H1 (cell line): ENCODE results near the gene NAA38. TPM values are rescaled to one million over a fixed set of nuclear protein-coding genes. Genes with fewer than 3 reads are reported as not detected.

ENCODE experiments used
- CTCF ChIA-PET: fragments of 300-600 bp; sonication (Branson Sonifier 250); formaldehyde crosslinking; loops from one replicate; lab custom pipeline; 2021; ENCODE audit not compliant: partially characterized antibody; lab: Charles Lee
- POLR2A ChIA-PET: fragments of 300-600 bp; sonication (Branson Sonifier 250); formaldehyde crosslinking; loops from one replicate; lab custom pipeline; 2021; ENCODE audit warnings: inconsistent platforms; ENCODE audit not compliant: partially characterized antibody; lab: Charles Lee
- DNase-seq, 2 experiments: peaks; one replicate each; pipeline versions ENCODE4 v3.0.0 to v3.0.0-alpha.2; 2010 to 2022; ENCODE audit warnings: low spot score in 2 of 2, low read depth in 1 of 2, mixed read lengths in 1 of 2
- FAIRE-seq: peaks from 2 replicates; lab custom pipeline; 2011; peaks lifted over from hg19 to GRCh38; lab: Jason Lieb, UNC
- H2AFZ ChIP-seq: 2 replicates; pipeline ENCODE4 v1.8.1; 2012; ENCODE audit warnings: low read length, inconsistent platforms
- H2AK5ac ChIP-seq: 2 replicates; pipeline ENCODE4 v1.6.1; 2013; ENCODE audit warnings: low read depth, low read length
- H2BK120ac ChIP-seq: replicated peaks from 2 replicates; pipeline ENCODE3; 2013; ENCODE audit warnings: low read depth, low read length, inconsistent platforms
- H2BK12ac ChIP-seq: 2 replicates; pipeline ENCODE4 v1.6.1; 2013; ENCODE audit warnings: low read depth, low read length
- H2BK15ac ChIP-seq: 2 replicates; pipeline ENCODE4 v1.6.1; 2013; ENCODE audit warnings: low read length
- H2BK20ac ChIP-seq: 2 replicates; pipeline ENCODE4 v1.6.1; 2013; ENCODE audit warnings: low read length
- H2BK5ac ChIP-seq: 2 replicates; pipeline ENCODE4 v1.6.1; 2013; ENCODE audit warnings: low read depth, low read length
- H3K14ac ChIP-seq: 2 replicates; pipeline ENCODE4 v1.6.1; 2013; ENCODE audit warnings: inconsistent platforms; ENCODE audit not compliant: insufficient read length
- H3K18ac ChIP-seq: 2 replicates; pipeline ENCODE4 v1.6.1; 2013; ENCODE audit warnings: low read length; ENCODE audit errors: extremely low read depth
- H3K23ac ChIP-seq: 2 replicates; pipeline ENCODE4 v1.6.1; 2013; ENCODE audit warnings: inconsistent platforms; ENCODE audit not compliant: insufficient read length
- H3K23me2 ChIP-seq: 2 replicates; pipeline ENCODE4 v1.6.1; 2013; ENCODE audit warnings: low read depth, low read length
- H3K27ac ChIP-seq: 2 replicates; pipeline ENCODE4 v1.6.1; 2011; ENCODE audit warnings: low read depth, low read length, inconsistent platforms
- H3K27me3 ChIP-seq, 4 experiments: replicated peaks in 1 of 4; 1 replicate in 1 of 4; 2 replicates in 3 of 4; pipeline versions ENCODE4 v1.6.1 to v1.8.1; 2011 to 2013; ENCODE audit warnings: low read length in 3 of 4, mild to moderate bottlenecking in 3 of 4, inconsistent platforms in 2 of 4, mixed read lengths in 2 of 4, moderate library complexity in 1 of 4; ENCODE audit not compliant: control insufficient read depth in 3 of 4, insufficient read depth in 3 of 4; ENCODE audit errors: extremely low read depth in 1 of 4
- H3K36me3 ChIP-seq, 4 experiments: 2 replicates each; pipeline versions ENCODE4 v1.6.1 to v1.8.1; 2011 to 2013; ENCODE audit warnings: mild to moderate bottlenecking in 4 of 4, low read length in 3 of 4, moderate library complexity in 2 of 4, control low read depth in 1 of 4, inconsistent platforms in 1 of 4; ENCODE audit not compliant: insufficient read depth in 4 of 4, control insufficient read depth in 2 of 4
- H3K4ac ChIP-seq: replicated peaks from 2 replicates; pipeline ENCODE3; 2013; ENCODE audit warnings: low read length, low read depth, mixed read lengths, inconsistent platforms; ENCODE audit not compliant: insufficient read length
- H3K4me1 ChIP-seq, 4 experiments: replicated peaks in 1 of 4; 1 replicate in 1 of 4; 2 replicates in 3 of 4; pipeline versions ENCODE4 v1.6.1 to v1.8.1; 2011 to 2013; ENCODE audit warnings: low read length in 3 of 4, inconsistent platforms in 2 of 4, mixed read lengths in 1 of 4; ENCODE audit not compliant: insufficient read depth in 4 of 4, control insufficient read depth in 3 of 4
- H3K4me2 ChIP-seq, 2 experiments: 2 replicates each; pipeline versions ENCODE4 v1.6.1 to v1.8.1; 2011 to 2013; ENCODE audit warnings: low read depth in 2 of 2, low read length in 2 of 2, control low read depth in 1 of 2, inconsistent platforms in 1 of 2, mild to moderate bottlenecking in 1 of 2; ENCODE audit not compliant: insufficient read depth in 1 of 2
- H3K4me3 ChIP-seq, 4 experiments: fragments of 200-600, 300-600 bp in 1 of 4; sonication (generic), shearing (Covaris generic), sonication (Bioruptor Twin) in 1 of 4; 2 replicates each; pipeline versions ENCODE4 v1.5.1 to v1.8.1; 2011 to 2016; ENCODE audit warnings: low read length in 4 of 4, low read depth in 3 of 4, control low read depth in 2 of 4, inconsistent platforms in 2 of 4, mild to moderate bottlenecking in 2 of 4, mixed read lengths in 1 of 4, moderate library complexity in 1 of 4; ENCODE audit not compliant: insufficient read depth in 2 of 4; ENCODE audit errors: extremely low read depth in 1 of 4
- H3K56ac ChIP-seq: replicated peaks from 2 replicates; pipeline ENCODE3; 2013; ENCODE audit warnings: low read depth, mild to moderate bottlenecking, mixed read lengths, low read length, inconsistent platforms; ENCODE audit not compliant: insufficient read length
- H3K79me1 ChIP-seq: 2 replicates; pipeline ENCODE4 v1.6.1; 2013; ENCODE audit warnings: low read depth, low read length, control low read depth
- H3K79me2 ChIP-seq, 2 experiments: 2 replicates each; pipeline versions ENCODE4 v1.6.1 to v1.8.1; 2012 to 2013; ENCODE audit warnings: low read length in 2 of 2, mild to moderate bottlenecking in 2 of 2, inconsistent platforms in 1 of 2; ENCODE audit not compliant: insufficient read depth in 2 of 2, control insufficient read depth in 1 of 2
- H3K9ac ChIP-seq, 4 experiments: replicated peaks in 1 of 4; 1 replicate in 1 of 4; 2 replicates in 3 of 4; pipeline versions ENCODE4 v1.6.1 to v1.8.1; 2011 to 2013; ENCODE audit warnings: low read depth in 3 of 4, low read length in 3 of 4, control low read depth in 2 of 4, mild to moderate bottlenecking in 2 of 4, moderate library complexity in 2 of 4, inconsistent platforms in 1 of 4; ENCODE audit errors: extremely low read depth in 1 of 4
- H3K9me3 ChIP-seq, 2 experiments: 2 replicates each; pipeline versions ENCODE4 v1.6.1 to v1.8.1; 2012 to 2013; ENCODE audit warnings: mild to moderate bottlenecking in 2 of 2, moderate library complexity in 2 of 2, control low read depth in 1 of 2, inconsistent platforms in 1 of 2, low read depth in 1 of 2, low read length in 1 of 2, mixed read lengths in 1 of 2; ENCODE audit not compliant: insufficient read depth in 2 of 2
- H4K20me1 ChIP-seq, 2 experiments: replicated peaks in 1 of 2; 2 replicates each; pipeline versions ENCODE3 to v1.8.1; 2011 to 2013; ENCODE audit warnings: inconsistent platforms in 2 of 2, low read length in 2 of 2, mild to moderate bottlenecking in 1 of 2; ENCODE audit not compliant: insufficient read depth in 2 of 2, control insufficient read depth in 1 of 2
- H4K5ac ChIP-seq: 2 replicates; pipeline ENCODE4 v1.6.1; 2013; ENCODE audit warnings: low read length, low read depth, mixed read lengths, inconsistent platforms; ENCODE audit not compliant: insufficient read length
- H4K8ac ChIP-seq: 2 replicates; pipeline ENCODE4 v1.8.0; 2013; ENCODE audit warnings: mild to moderate bottlenecking, moderate library complexity, low read length, inconsistent platforms; ENCODE audit not compliant: insufficient read depth; ENCODE audit errors: extremely low read depth
- H4K91ac ChIP-seq: replicated peaks from 2 replicates; pipeline ENCODE3; 2013; ENCODE audit warnings: low read length, mixed read lengths, inconsistent platforms; ENCODE audit not compliant: insufficient read length
- CEBPB ChIP-seq: IDR thresholded peaks from 2 replicates; pipeline ENCODE4 v1.6.1; 2012; ENCODE audit warnings: low read depth, low read length
- EZH2 ChIP-seq: fragments of 200-600 bp; sonication (generic); IDR thresholded peaks from 2 replicates; pipeline ENCODE4 v1.7.1; 2012; ENCODE audit warnings: low read depth, mild to moderate bottlenecking, moderate library complexity, low read length, inconsistent platforms; ENCODE audit not compliant: severe bottlenecking
- POU5F1 ChIP-seq: IDR thresholded peaks from 2 replicates; pipeline ENCODE4 v1.6.1; 2011; ENCODE audit warnings: low read depth, mild to moderate bottlenecking, low read length, moderate library complexity
- RNF2 ChIP-seq: fragments of 200-900, 300-1000 bp; sonication (generic); IDR thresholded peaks from 2 replicates; pipeline ENCODE4 v1.7.1; 2016; ENCODE audit warnings: borderline replicate concordance, low read depth, mild to moderate bottlenecking, antibody characterized with exemption, low read length; ENCODE audit not compliant: poor library complexity, severe bottlenecking; ENCODE audit errors: missing control alignments
- SIN3A ChIP-seq, 2 experiments: IDR thresholded peaks in 1 of 2; conservative IDR thresholded peaks in 1 of 2; 2 replicates each; pipeline ENCODE4 v1.6.1; 2011 to 2012; ENCODE audit warnings: low read length in 2 of 2, improper control_type of control experiment in 1 of 2, low read depth in 1 of 2, mild to moderate bottlenecking in 1 of 2
- TAF1 ChIP-seq: IDR thresholded peaks from 2 replicates; pipeline ENCODE4 v1.6.1; 2011; ENCODE audit warnings: mild to moderate bottlenecking, low read depth, low read length
- WGBS, 2 experiments: shearing (Covaris generic) in 1 of 2; methylation state at CpG; one replicate each; pipeline versions ENCODE4 v1.1.6 to v1.1.7; 2013 to 2015; ENCODE audit warnings: low lambda C conversion rate in 2 of 2, mixed read lengths in 2 of 2, inconsistent platforms in 1 of 2, low coverage in 1 of 2, missing lambda C conversion rate in 1 of 2; ENCODE audit not compliant: insufficient replicate concordance in 2 of 2, insufficient coverage in 1 of 2, insufficient read length in 1 of 2; ENCODE audit errors: extremely low coverage in 1 of 2, missing lambda C conversion rate in 1 of 2; 5-methylcytosine and 5-hydroxymethylcytosine counted together
- polyA plus RNA-seq, 7 experiments: library from polyadenylated mRNA; depleted of rRNA in 3 of 7; stranded (reverse) in 5 of 7; unstranded in 2 of 7; fragments of >200 nt in 5 of 7; fragments of 200-250 nt in 2 of 7; gene quantifications; 1 replicate in 5 of 7; 2 replicates in 1 of 7; 4 replicates in 1 of 7; pipeline versions ENCODE4 v1.2.1 to v1.2.3, GENCODE V29; 2011 to 2013; ENCODE audit warnings: missing spikeins in 2 of 7, mixed read lengths in 2 of 7
- total RNA-seq: library from RNA; stranded (reverse); fragmentation: NEBNext Ultra II Directional; extraction: Animal tissue kit (Norgen Biotek cat#: 25700); gene quantifications from 2 replicates; pipeline ENCODE4 v1.2.1, GENCODE V29; 2021
- TF ChIP-seq, protein P1 (sequence below): IDR thresholded peaks from 2 replicates; pipeline ENCODE4 v1.6.1; 2012; ENCODE audit warnings: inconsistent platforms

Gene NAA38
- total and polyA plus RNA-seq, 2 of the 8 experiments (the other 6 are each of a cell fraction or from before 2014, with no cell fraction given), result 30.2 to 109 TPM

DNA sequence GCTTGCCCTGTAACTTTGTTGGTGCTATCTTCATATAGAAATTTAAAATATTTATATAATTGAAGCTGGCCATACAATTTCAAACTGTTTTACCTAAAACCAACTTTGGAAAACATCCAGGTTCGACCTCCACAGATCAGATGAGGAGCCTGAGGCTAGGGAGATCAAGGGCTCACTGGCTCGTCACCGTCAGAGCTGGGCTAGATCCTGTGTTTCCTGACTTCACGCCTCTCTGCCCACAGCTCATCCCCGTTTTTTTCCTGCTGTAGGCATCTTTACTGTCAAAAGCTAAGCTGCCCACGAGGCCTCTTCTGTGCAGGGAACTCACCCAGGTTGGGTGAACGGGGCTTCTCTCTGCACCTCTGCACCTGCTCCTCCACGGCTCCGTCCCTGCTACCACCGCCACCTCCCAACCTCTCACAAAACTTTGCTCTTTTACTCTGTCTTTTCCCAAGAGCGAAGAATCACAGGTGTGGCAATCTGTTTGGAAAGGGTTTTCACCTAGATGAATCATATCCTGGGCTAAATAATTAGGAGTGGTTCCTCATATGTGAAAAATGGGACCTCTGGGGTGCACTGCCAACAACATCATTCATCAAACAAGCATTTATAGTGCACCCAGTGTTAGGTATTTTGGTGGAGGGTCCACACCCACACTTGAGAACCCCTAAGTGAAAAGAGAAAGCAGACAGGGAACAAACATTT is 48.1 kb downstream of the NAA38 start:
- no peak overlapping the region for H2AK5ac ChIP-seq
- no peak overlapping the region for H3K4me2 ChIP-seq
- ChIA-PET POLR2A (no interaction called here), CTCF (interaction anchor here (0.9 to 1.5 kb wide), 5 partner anchors 10 to 72 kb away, joined by 3 to 6 read pairs (median 4); no protein-coding TSS in a partner anchor)
- H3K23ac ChIP-seq, result no peak overlapping the region
- 87% methylated on average over 11 of the region's 11 CpGs; no CpG with 5 or more reads in 1 of the 2 experiments for WGBS, 2 experiments
- no peak overlapping the region for H2AFZ ChIP-seq
- no peaks in the 10 kb centered on the region for H3K4me1 ChIP-seq
- H2BK120ac ChIP-seq, result no peak overlapping the region
- no peak overlapping the region for H2BK15ac ChIP-seq
- H3K79me2 ChIP-seq, result no peaks in the 10 kb centered on the region
- H4K8ac ChIP-seq, result no peak overlapping the region
- H3K56ac ChIP-seq, result no peak overlapping the region
- no peak overlapping the region for H3K14ac ChIP-seq
- DNase-seq (no peak), FAIRE-seq (no peak)
- H3K18ac ChIP-seq, result no peak overlapping the region
- H4K5ac ChIP-seq, result no peak overlapping the region
- no peak overlapping the region for H3K27ac ChIP-seq
- no peaks in the 10 kb centered on the region for H3K9me3 ChIP-seq
- H2BK5ac ChIP-seq, result no peak overlapping the region
- no peaks in the 10 kb centered on the region for H3K36me3 ChIP-seq
- H3K27me3 ChIP-seq, result peaks cover 0 to 2% (median 0%) of the 10 kb centered on the region in 4 experiments; a peak in 1 of 7 replicates
- H2BK12ac ChIP-seq, result no peak overlapping the region
- TF ChIP-seq EZH2 (no peak), RNF2 (no peak), SIN3A (conservative IDR thresholded peaks at IDR 0.05 in 1 of 2, IDR thresholded peaks at IDR 0.05 in 1 of 2; ENCODE audit: low read depth in 1 of 2, low read length in 2 of 2) (no peak), CEBPB (no peak), TAF1 (no peak), POU5F1 (no peak)
- TF ChIP-seq, protein P1, sequence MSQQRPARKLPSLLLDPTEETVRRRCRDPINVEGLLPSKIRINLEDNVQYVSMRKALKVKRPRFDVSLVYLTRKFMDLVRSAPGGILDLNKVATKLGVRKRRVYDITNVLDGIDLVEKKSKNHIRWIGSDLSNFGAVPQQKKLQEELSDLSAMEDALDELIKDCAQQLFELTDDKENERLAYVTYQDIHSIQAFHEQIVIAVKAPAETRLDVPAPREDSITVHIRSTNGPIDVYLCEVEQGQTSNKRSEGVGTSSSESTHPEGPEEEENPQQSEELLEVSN, result no peak
- no peaks in the 10 kb centered on the region for H3K23me2 ChIP-seq
- no peaks in the 10 kb centered on the region for H3K79me1 ChIP-seq
- H2BK20ac ChIP-seq, result no peak overlapping the region
- no peak overlapping the region for H3K4ac ChIP-seq
- no peaks in the 10 kb centered on the region for H4K20me1 ChIP-seq
- no peak overlapping the region for H4K91ac ChIP-seq
- no peak overlapping the region for H3K9ac ChIP-seq
- H3K4me3 ChIP-seq, result no peak overlapping the region
